Duodenal mucosa (tissue), 2 donors: ENCODE results near the gene ZNF726.
"Not testable (repeated sequence)": the region's sequence is repeated elsewhere in the genome, so short reads cannot be mapped to it uniquely, and the experiment has no call there.

Experiments used
- H3K27ac ChIP-seq: one replicate; pipeline ENCODE4 v1.7.0; 2013; ENCODE audit warnings: low read depth, low read length
- H3K27me3 ChIP-seq, 2 donors: one replicate each; pipeline ENCODE4 v1.7.0; 2013; ENCODE audit warnings: low read length in 2 of 2, control low read depth in 1 of 2; ENCODE audit not compliant: insufficient read depth in 2 of 2, control insufficient read depth in 1 of 2
- H3K36me3 ChIP-seq, 2 donors: one replicate each; pipeline ENCODE4 v1.7.0; 2013; ENCODE audit warnings: low read length in 2 of 2, control low read depth in 1 of 2; ENCODE audit not compliant: insufficient read depth in 2 of 2, control insufficient read depth in 1 of 2
- H3K4me1 ChIP-seq, 2 donors: one replicate each; pipeline ENCODE4 v1.7.0; 2013; ENCODE audit warnings: low read length in 2 of 2, control low read depth in 1 of 2; ENCODE audit not compliant: insufficient read depth in 2 of 2, control insufficient read depth in 1 of 2
- H3K4me3 ChIP-seq, 2 donors: one replicate each; pipeline ENCODE4 v1.7.0; 2013; ENCODE audit warnings: low read length in 2 of 2, low read depth in 1 of 2
- H3K9ac ChIP-seq, 2 donors: one replicate each; pipeline ENCODE4 v1.7.0; 2013; ENCODE audit warnings: low read length in 2 of 2, low read depth in 1 of 2
- H3K9me3 ChIP-seq, 2 donors: one replicate each; pipeline ENCODE4 v1.7.0; 2013; ENCODE audit warnings: low read length in 2 of 2, control low read depth in 1 of 2; ENCODE audit not compliant: control insufficient read depth in 1 of 2

The ZNF726 gene

DNA sequence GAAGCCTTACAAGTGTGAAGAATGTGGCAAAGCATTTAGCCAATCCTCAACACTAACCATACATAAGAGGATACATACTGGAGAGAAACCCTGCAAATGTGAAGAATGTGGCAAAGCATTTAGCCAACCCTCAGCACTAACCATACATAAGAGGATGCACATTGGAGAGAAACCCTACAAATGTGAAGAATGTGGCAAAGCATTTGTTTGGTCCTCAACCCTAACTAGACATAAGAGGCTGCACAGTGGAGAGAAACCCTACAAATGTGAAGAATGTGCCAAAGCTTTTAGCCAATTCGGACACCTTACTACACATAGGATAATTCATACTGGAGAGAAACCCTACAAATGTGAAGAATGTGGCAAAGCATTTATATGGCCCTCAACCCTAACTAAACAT lies 18.2 kb downstream of the ZNF726 start:
- Histone ChIP-seq H3K4me1 (no peaks in the 10 kb centered on the region), H3K36me3 (no peaks in the 10 kb centered on the region), H3K27ac (no peak overlapping the region), H3K4me3 (no peak overlapping the region), H3K9ac (no peak overlapping the region), H3K9me3 (peaks cover 31 to 32% of the 10 kb centered on the region in 2 donors), H3K27me3 (no peaks in the 10 kb centered on the region)

DNA sequence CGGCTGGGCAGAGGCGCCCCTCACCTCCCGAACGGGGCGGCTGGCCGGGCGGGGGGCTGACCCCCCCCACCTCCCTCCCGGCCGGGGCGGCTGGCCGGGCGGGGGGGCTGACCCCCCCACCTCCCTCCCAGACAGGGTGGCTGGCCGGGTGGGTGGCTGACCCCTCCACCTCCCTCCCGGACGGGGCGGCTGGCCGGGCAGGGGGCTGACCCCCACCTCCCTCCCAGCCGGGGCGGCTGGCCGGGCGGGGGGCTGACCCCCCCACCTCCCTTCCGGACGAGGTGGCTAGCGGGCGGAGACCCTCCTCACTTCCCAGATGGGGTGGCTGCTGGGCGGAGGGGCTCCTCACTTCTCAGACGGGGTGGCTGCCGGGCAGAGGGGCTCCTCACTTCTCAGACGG lies 22.3 kb downstream of the ZNF726 start:
- peaks cover 31 to 37% of the 10 kb centered on the region in 2 donors for H3K9me3 ChIP-seq
- H3K4me1 ChIP-seq, H3K4me3 ChIP-seq, H3K27me3 ChIP-seq, H3K36me3 ChIP-seq, H3K9ac ChIP-seq, H3K27ac ChIP-seq: not testable (repeated sequence)

DNA sequence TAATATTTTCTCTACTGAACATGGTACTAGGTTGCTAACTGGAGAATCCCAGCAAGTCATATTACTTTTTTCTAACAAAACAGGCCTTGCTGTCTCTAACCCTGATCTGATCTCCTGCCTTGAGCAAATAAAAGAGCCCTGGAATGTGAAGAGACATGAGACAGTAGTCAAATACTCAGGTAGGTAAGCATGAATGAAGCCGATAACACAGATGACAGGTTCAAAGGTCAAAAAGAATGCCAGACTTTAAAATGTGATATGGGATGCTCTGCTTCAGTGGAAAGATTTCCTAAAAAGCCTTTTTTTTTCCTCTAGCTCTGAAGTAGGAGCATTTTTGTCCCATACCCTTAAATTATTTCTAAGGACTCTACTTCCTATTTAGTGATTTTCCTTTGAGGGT lies 28.7 kb downstream of the ZNF726 start:
- H3K4me1 ChIP-seq = no peaks in the 10 kb centered on the region
- peaks cover 8 to 15% of the 10 kb centered on the region in 2 donors for H3K9me3 ChIP-seq
- H3K27me3 ChIP-seq = no peaks in the 10 kb centered on the region
- no peak overlapping the region for H3K4me3 ChIP-seq
- H3K36me3 ChIP-seq = no peaks in the 10 kb centered on the region
- H3K27ac ChIP-seq = no peak overlapping the region
- H3K9ac ChIP-seq = no peak overlapping the region

DNA sequence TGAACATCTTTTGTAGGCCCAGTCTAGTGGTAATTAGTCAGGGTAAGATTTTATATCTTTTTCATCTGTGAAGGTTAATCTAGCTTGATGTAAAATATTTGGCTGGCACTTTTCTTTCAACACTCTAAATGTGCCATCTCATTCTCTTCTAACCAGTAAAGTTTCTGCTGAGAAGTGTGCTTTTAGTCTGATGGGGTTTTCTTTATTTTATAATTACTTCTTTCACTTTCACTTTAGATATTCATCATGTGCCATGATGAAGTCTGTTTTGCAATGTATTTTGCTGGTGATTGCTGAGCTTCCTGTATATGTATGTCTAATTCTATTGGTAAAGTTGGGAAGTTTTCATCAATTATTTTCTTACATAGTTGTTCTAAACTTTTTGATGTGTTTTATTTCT lies 31.9 kb downstream of the ZNF726 start:
- H3K9ac ChIP-seq = no peak overlapping the region
- no peak overlapping the region for H3K27ac ChIP-seq
- no peaks in the 10 kb centered on the region for H3K36me3 ChIP-seq
- peaks cover 0 to 5% of the 10 kb centered on the region in 2 donors for H3K9me3 ChIP-seq
- no peak overlapping the region for H3K4me3 ChIP-seq
- H3K27me3 ChIP-seq = no peaks in the 10 kb centered on the region
- H3K4me1 ChIP-seq = no peaks in the 10 kb centered on the region

DNA sequence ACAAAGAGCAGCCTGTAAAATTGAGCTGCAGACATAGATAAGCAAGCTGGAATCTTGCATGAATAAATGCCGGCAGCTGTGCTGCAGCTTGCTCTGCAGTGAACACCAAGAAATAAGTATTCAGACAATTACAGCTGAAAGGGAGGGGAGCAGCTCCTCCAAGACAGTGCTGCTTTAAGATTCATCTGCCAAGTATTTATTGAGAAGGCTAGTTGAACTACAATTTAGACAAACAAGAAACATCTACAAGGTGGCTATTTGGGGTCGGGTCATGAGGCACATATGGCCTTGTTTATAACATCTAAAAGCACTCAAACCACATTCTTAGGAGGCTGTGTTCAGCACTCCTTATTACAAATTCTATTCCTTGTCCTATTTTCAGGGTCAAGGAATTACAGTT lies 34.9 kb downstream of the ZNF726 start:
- Histone ChIP-seq H3K9ac (no peak overlapping the region), H3K36me3 (no peaks in the 10 kb centered on the region), H3K4me3 (no peak overlapping the region), H3K27me3 (no peaks in the 10 kb centered on the region), H3K4me1 (no peaks in the 10 kb centered on the region), H3K27ac (no peak overlapping the region), H3K9me3 (peaks cover 4 to 5% of the 10 kb centered on the region in 2 donors)

DNA sequence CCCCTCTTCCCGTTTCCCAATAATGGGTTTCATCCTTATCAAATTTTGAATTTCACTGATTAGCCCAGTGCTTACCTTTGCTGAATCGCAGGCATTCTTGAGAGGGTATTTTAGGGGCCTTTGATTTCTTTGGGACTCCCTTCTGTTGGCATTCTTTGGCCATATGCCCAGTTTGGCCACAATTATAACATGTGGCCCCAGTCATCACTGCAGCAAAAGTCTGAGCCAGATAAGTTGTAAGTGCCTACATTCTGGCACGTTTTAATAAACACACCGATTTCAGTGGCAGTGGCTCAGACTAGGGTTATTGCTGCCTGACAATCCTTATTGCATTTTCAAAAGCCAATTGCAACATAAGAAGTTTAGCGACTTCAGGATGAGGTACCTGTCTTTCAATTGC lies 41.4 kb downstream of the ZNF726 start:
- Histone ChIP-seq H3K9ac (no peak overlapping the region), H3K27me3 (no peaks in the 10 kb centered on the region), H3K36me3 (no peaks in the 10 kb centered on the region), H3K4me1 (no peaks in the 10 kb centered on the region), H3K27ac (no peak overlapping the region), H3K9me3 (peaks cover 8 to 13% of the 10 kb centered on the region in 2 donors), H3K4me3 (no peak overlapping the region)

DNA sequence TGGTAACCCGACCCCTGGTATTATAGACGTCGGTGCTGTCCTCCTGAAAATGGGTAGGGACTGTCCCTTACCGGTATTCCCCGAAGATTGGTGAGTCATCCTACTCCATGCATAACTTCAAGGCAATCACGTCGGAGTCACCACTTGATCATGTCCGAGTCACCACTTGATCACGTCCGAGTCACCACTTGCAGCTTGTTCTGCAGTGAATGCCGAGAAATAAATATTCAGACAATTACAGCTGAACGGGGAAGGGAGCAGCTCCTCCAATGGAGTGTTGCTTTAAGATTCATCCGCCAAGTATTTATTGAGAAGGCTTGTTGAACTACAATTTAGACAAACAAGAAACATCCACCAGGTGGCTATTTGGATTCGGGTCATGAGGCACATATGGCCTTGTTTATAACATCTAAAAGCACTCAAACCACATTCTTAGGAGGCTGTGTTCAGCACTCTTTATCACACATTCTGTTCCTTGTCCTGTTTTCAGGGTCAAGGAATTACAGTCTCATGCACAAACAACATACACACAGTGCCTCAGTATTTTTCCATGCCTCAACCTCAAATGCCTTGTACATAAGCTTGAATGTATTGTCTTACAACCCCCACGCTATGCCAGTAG lies 43.1 kb downstream of the ZNF726 start:
- Histone ChIP-seq H3K4me1 (no peaks in the 10 kb centered on the region), H3K4me3 (no peak overlapping the region), H3K27ac (no peak overlapping the region)

DNA sequence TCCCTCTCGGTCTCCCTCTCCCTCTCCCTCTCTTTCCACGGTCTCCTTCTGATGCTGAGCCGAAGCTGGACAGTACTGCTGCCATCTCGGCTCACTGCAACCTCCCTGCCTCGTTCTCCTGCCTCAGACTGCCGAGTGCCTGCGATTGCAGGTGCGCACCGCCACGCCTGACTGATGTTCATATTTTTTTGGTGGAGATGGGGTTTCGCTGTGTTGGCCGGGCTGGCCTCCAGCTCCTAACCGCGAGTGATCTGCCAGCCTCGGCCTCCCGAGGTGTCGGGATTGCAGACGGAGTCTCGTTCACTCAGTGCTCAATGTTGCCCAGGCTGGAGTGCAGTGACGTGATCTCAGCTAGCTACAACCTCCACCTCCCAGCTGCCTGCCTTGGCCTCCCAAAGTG lies 48.7 kb downstream of the ZNF726 start:
- H3K9me3 ChIP-seq = peaks cover 13 to 16% of the 10 kb centered on the region in 2 donors
- not testable (repeated sequence) for H3K27me3 ChIP-seq, H3K36me3 ChIP-seq, H3K27ac ChIP-seq, H3K4me3 ChIP-seq, H3K4me1 ChIP-seq, H3K9ac ChIP-seq

More for the DNA sequence above, 43.1 kb downstream of the ZNF726 start:
- H3K27me3 ChIP-seq = no peaks in the 10 kb centered on the region
- H3K9ac ChIP-seq = no peak overlapping the region
- peaks cover 16 to 18% of the 10 kb centered on the region in 2 donors for H3K9me3 ChIP-seq
- no peaks in the 10 kb centered on the region for H3K36me3 ChIP-seq

DNA sequence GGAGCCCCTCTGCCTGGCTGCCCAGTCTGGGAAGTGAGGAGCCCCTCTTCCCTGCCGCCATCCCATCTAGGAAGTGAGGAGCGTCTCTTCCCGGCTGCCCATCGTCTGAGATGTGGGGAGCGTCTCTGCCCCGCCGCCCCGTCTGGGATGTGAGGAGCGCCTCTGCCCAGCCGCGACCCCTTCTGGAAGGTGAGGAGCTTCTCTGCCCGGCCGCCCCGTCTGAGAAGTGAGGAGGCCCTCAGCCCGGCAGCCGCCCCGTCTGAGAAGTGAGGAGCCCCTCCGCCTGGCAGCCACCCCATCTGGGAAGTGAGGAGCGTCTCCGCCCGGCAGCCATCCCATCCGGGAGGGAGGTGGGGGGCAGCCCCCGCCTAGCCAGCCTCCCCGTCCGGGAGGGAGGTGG lies 49.2 kb downstream of the ZNF726 start:
- not testable (repeated sequence) for H3K9ac ChIP-seq, H3K27me3 ChIP-seq, H3K36me3 ChIP-seq, H3K27ac ChIP-seq, H3K4me1 ChIP-seq, H3K4me3 ChIP-seq
- H3K9me3 ChIP-seq = peaks cover 9 to 16% of the 10 kb centered on the region in 2 donors

DNA sequence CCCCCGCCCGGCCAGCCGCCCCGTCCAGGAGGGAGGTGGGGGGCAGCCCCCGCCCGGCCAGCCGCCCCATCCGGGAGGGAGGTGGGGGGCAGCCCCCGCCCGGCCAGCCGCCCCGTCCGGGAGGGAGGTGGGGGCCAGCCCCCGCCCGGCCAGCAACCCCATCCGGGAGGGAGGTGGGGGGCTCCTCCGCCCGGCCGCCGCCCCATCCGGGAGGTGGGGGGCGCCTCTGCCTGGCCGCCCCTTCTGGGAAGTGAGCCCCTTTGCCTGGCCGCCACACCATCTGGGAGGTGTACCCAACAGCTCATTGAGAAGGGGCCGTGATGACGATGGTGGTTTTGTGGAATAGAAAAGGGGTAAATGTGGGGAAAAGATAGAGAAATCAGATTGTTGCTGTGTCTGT lies 49.6 kb downstream of the ZNF726 start:
- peaks cover 9 to 14% of the 10 kb centered on the region in 2 donors for H3K9me3 ChIP-seq
- H3K27me3 ChIP-seq, H3K27ac ChIP-seq, H3K36me3 ChIP-seq, H3K4me1 ChIP-seq, H3K9ac ChIP-seq, H3K4me3 ChIP-seq: not testable (repeated sequence)

DNA sequence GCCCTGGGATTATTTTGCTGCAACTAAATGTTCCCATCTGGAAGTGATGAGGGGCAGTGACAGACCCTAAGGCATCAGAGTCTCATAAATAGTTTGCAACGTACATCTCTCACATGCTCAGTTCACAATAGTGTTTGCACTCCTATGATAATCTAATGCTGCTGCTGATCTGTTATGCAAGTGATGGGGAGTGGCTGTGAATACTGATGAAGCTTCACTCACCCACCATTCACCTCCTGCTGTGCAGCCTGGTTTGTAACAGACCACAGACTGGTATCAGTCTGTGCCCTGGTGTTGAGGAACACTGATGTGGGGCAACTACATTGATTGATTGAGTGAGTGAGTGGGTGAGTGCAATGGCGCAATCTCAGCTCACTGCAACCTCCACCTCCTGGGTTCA lies 54.9 kb downstream of the ZNF726 start:
- H3K36me3 ChIP-seq = no peaks in the 10 kb centered on the region
- H3K27me3 ChIP-seq = no peaks in the 10 kb centered on the region
- H3K4me3 ChIP-seq = no peak overlapping the region
- H3K9ac ChIP-seq = no peak overlapping the region
- no peaks in the 10 kb centered on the region for H3K4me1 ChIP-seq
- no peak overlapping the region for H3K27ac ChIP-seq
- peaks cover 0 to 9% of the 10 kb centered on the region in 2 donors for H3K9me3 ChIP-seq
